Upper lobe of right lung (tissue), 1 donor: Measurements from ENCODE around the gene AK1. TPM values are rescaled to one million over a fixed set of nuclear protein-coding genes. Genes with fewer than 3 reads are reported as not detected.
A peak's percentile ranks its signal among the peaks of the same experiment; 100 is the strongest.

Experiments used
- ATAC-seq: fragments of 200-7000 bp; cut with Tn5 transposase; one replicate; pipeline ENCODE4 v1.9.1; 2020; ENCODE audit warnings: mild to moderate bottlenecking, moderate library complexity
- DNase-seq: peaks from one replicate; pipeline ENCODE4 v3.0.0-alpha.2; 2020
- H3K27ac ChIP-seq: fragments of 200-600 bp; one replicate; pipeline ENCODE4 v1.8.0; 2022
- H3K27me3 ChIP-seq: fragments of 200-600 bp; one replicate; pipeline ENCODE4 v1.8.0; 2022; ENCODE audit warnings: mild to moderate bottlenecking
- H3K36me3 ChIP-seq: fragments of 200-600 bp; one replicate; pipeline ENCODE4 v1.8.0; 2022
- H3K4me1 ChIP-seq: fragments of 200-600 bp; one replicate; pipeline ENCODE4 v1.8.0; 2022
- H3K4me3 ChIP-seq: fragments of 200-600 bp; one replicate; pipeline ENCODE4 v1.8.0; 2022; ENCODE audit warnings: mild to moderate bottlenecking
- H3K9me3 ChIP-seq: fragments of 200-600 bp; one replicate; pipeline ENCODE4 v1.8.0; 2022
- CTCF ChIP-seq: fragments of 200-600 bp; IDR thresholded peaks from one replicate; pipeline ENCODE4 v1.8.0; 2022; ENCODE audit warnings: antibody characterized with exemption
- intact Hi-C: fragments of 100-400 bp; cut with DNase I; formaldehyde crosslinking; loops from one replicate; pipeline ENCODE4 v1.11.0; 2022
- total RNA-seq: library from RNA; stranded (reverse); fragmentation: NEBNext Ultra II Directional; extraction: Animal tissue kit (Norgen Biotek cat#: 25700); gene quantifications from one replicate; pipeline ENCODE4 v1.2.1, GENCODE V29; 2021
- donor health status: DM: no; HTN: yes; CAD: no; lungs with severe emphysema.

AK1 gene
- total RNA-seq, 1 donor from 2014 or later = 158 TPM

GRCh38 chr9:127917603-127918002 is 40.1 kb upstream of the AK1 start:
- Histone ChIP-seq H3K27me3 (no peaks in the 10 kb centered on the region), H3K9me3 (no peaks in the 10 kb centered on the region), H3K36me3 (peaks cover 7% of the 10 kb centered on the region), H3K4me1 (peaks cover 57% of the 10 kb centered on the region), H3K4me3 (peak overlapping the region; percentile 38), H3K27ac (peak overlapping the region; percentile 47)
- no peak for TF ChIP-seq CTCF
- DNase-seq (no peak), ATAC-seq (no peak)
- intact Hi-C loops = no loop called here

- DNase-seq (peak; percentile 98), ATAC-seq (peak; percentile 92)
- Histone ChIP-seq H3K27me3 (no peaks in the 10 kb centered on the region), H3K9me3 (no peaks in the 10 kb centered on the region), H3K4me1 (peaks cover 56% of the 10 kb centered on the region), H3K36me3 (peaks cover 14% of the 10 kb centered on the region), H3K4me3 (peak within 1 kb of the TSS; percentile 77), H3K27ac (peak within 1 kb of the TSS; percentile 47)
- no peak for TF ChIP-seq CTCF
- intact Hi-C loops = no loop called here
These were observed 39.5 kb upstream of the AK1 start, which contains the start of gene ST6GALNAC4 for GRCh38 chr9:127916720-127917581. Gene ST6GALNAC4 (minus strand): TSS chr9:127917041. CDS start chr9:127916419, 622 bp downstream.

- H3K27ac ChIP-seq = peak overlapping the region; percentile 42
- DNase-seq (no peak), ATAC-seq (no peak)
- TF ChIP-seq CTCF = no peak
- intact Hi-C loops = no loop called here
- H3K4me1 ChIP-seq = peaks cover 48% of the 10 kb centered on the region
- H3K27me3 ChIP-seq = no peaks in the 10 kb centered on the region
- peak overlapping the region; percentile 77 for H3K4me3 ChIP-seq
- no peaks in the 10 kb centered on the region for H3K9me3 ChIP-seq
- H3K36me3 ChIP-seq = peaks cover 22% of the 10 kb centered on the region
These were observed 38.6 kb upstream of the AK1 start for GRCh38 chr9:127915801-127916719.

DNA sequence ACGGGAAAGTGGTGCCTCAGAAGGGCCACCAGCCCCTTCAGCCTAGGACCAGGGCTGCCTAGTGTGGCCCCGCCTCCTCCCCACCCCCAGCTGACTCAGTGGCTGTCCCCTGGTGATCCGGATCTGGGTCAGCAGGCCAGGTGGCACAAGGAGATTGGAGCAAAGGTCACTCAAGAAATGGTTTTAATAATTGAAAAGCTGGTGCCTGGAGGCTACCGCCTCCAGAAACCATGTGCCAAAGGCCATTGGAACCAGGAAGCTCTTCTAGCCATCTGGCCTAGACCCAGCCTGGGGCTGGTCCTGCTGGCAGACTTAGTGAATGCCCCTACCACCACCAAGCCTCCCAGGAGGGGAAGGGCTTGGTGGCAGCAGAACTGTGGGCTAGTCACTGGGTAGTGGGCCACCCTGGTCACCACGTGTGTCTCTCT is 37.9 kb upstream of the AK1 start:
- Histone ChIP-seq H3K36me3 (peaks cover 27% of the 10 kb centered on the region), H3K9me3 (no peaks in the 10 kb centered on the region), H3K4me1 (peaks cover 54% of the 10 kb centered on the region), H3K27ac (no peak overlapping the region), H3K27me3 (no peaks in the 10 kb centered on the region), H3K4me3 (peak overlapping the region; percentile 77)
- intact Hi-C loops = no loop called here
- ATAC-seq (no peak), DNase-seq (no peak)
- TF ChIP-seq CTCF = no peak

GRCh38 chr9:127913682-127914081 is 36.2 kb upstream of the AK1 start:
- ATAC-seq = no peak
- Histone ChIP-seq H3K27me3 (no peaks in the 10 kb centered on the region), H3K9me3 (no peaks in the 10 kb centered on the region), H3K27ac (no peak overlapping the region), H3K4me3 (no peak overlapping the region), H3K36me3 (peaks cover 32% of the 10 kb centered on the region), H3K4me1 (peaks cover 43% of the 10 kb centered on the region)
- TF ChIP-seq CTCF = no peak
- intact Hi-C loops = no loop called here
- no peak for DNase-seq
